Neural cell (in vitro differentiated cells): ENCODE data around the gene MAMSTR. TPM values are rescaled to one million over a fixed set of nuclear protein-coding genes. Genes with fewer than 3 reads are reported as not detected.

Source experiments
- H2AFZ ChIP-seq: fragments of 200-600, 300-800 bp; sonication (generic), shearing (Covaris generic); 2 replicates; pipeline ENCODE4 v1.6.0; 2014; ENCODE audit warnings: low read depth, mild to moderate bottlenecking, antibody characterized with exemption, low read length, moderate library complexity
- H3F3A ChIP-seq: fragments of 200-600 bp; shearing (Covaris generic); 2 replicates; pipeline ENCODE4 v1.6.1; 2016; ENCODE audit warnings: mild to moderate bottlenecking, moderate library complexity, mixed read lengths, antibody characterized with exemption, low read length; ENCODE audit not compliant: insufficient read depth, poor library complexity, severe bottlenecking
- H3K27ac ChIP-seq: fragments of 200-600, 300-800 bp; sonication (generic), shearing (Covaris generic); 2 replicates; pipeline ENCODE4 v1.5.1; 2014; ENCODE audit warnings: mild to moderate bottlenecking, low read length, moderate library complexity
- H3K27me3 ChIP-seq: fragments of 300-800, 200-600 bp; sonication (generic), shearing (Covaris generic); 2 replicates; pipeline ENCODE4 v1.6.0; 2014; ENCODE audit warnings: mild to moderate bottlenecking, low read depth, low read length, moderate library complexity; ENCODE audit not compliant: insufficient read depth
- H3K36me3 ChIP-seq: fragments of 300-800, 200-600 bp; sonication (generic), shearing (Covaris generic); 2 replicates; pipeline ENCODE4 v1.5.1; 2014; ENCODE audit warnings: mild to moderate bottlenecking, antibody characterized with exemption, low read length, moderate library complexity; ENCODE audit not compliant: insufficient read depth
- H3K4me2 ChIP-seq: fragments of 300-800, 200-600 bp; sonication (generic), shearing (Covaris generic); 2 replicates; pipeline ENCODE4 v1.6.0; 2014; ENCODE audit warnings: mild to moderate bottlenecking, low read length
- H3K4me3 ChIP-seq: fragments of 300-800, 200-600 bp; sonication (generic), shearing (Covaris generic); 2 replicates; pipeline ENCODE4 v1.5.1; 2014; ENCODE audit warnings: mild to moderate bottlenecking, low read length, moderate library complexity
- H3K79me2 ChIP-seq: fragments of 200-600 bp; shearing (Covaris generic); replicated peaks from 2 replicates; pipeline ENCODE4 v1.6.0; 2014; ENCODE audit warnings: mild to moderate bottlenecking, low read length, moderate library complexity; ENCODE audit not compliant: insufficient read depth
- H3K9ac ChIP-seq: fragments of 300-800, 200-600 bp; sonication (generic), shearing (Covaris generic); 2 replicates; pipeline ENCODE4 v1.6.1; 2016; ENCODE audit warnings: mild to moderate bottlenecking, low read length, mixed read lengths
- H3K9me2 ChIP-seq: fragments of 200-600 bp; shearing (Covaris generic); 2 replicates; pipeline ENCODE4 v1.6.1; 2016; ENCODE audit warnings: mild to moderate bottlenecking, low read length, mixed read lengths; ENCODE audit not compliant: insufficient read depth
- H3K9me3 ChIP-seq: fragments of 200-600, 300-800 bp; sonication (generic), shearing (Covaris generic); 2 replicates; pipeline ENCODE4 v1.6.1; 2016; ENCODE audit warnings: mild to moderate bottlenecking, mixed run types, low read length, moderate library complexity, mixed read lengths
- H4K20me1 ChIP-seq: fragments of 200-600 bp; shearing (Covaris generic); 2 replicates; pipeline ENCODE4 v1.6.1; 2016; ENCODE audit warnings: mild to moderate bottlenecking, mixed run types; ENCODE audit not compliant: insufficient read depth
- EP300 ChIP-seq: fragments of 450-650 bp; conservative IDR thresholded peaks from 2 replicates; pipeline ENCODE4 v1.6.1; 2014; ENCODE audit warnings: antibody characterized with exemption, mild to moderate bottlenecking, moderate library complexity; ENCODE audit not compliant: poor library complexity, severe bottlenecking
- EZH2 ChIP-seq: fragments of 200-600, 300-800 bp; shearing (Covaris generic), sonication (generic); IDR thresholded peaks from 2 replicates; pipeline ENCODE4 v1.6.1; 2014; ENCODE audit warnings: antibody characterized with exemption, low read length, borderline replicate concordance, mild to moderate bottlenecking; ENCODE audit not compliant: insufficient read depth, poor library complexity, severe bottlenecking
- MXI1 ChIP-seq: fragments of 450-650 bp; conservative IDR thresholded peaks from 2 replicates; pipeline ENCODE4 v1.6.1; 2014; ENCODE audit warnings: antibody characterized with exemption, mild to moderate bottlenecking; ENCODE audit not compliant: poor library complexity, severe bottlenecking
- POLR2AphosphoS5 ChIP-seq: IDR thresholded peaks from 2 replicates; pipeline ENCODE4 v1.6.1; 2012
- RAD21 ChIP-seq: fragments of 450-650 bp; conservative IDR thresholded peaks from 2 replicates; pipeline ENCODE4 v1.6.1; 2014; ENCODE audit warnings: antibody characterized with exemption, mild to moderate bottlenecking, moderate library complexity
- SMC3 ChIP-seq: fragments of 450-650 bp; conservative IDR thresholded peaks from 2 replicates; pipeline ENCODE4 v1.6.1; 2014; ENCODE audit warnings: antibody characterized with exemption, mild to moderate bottlenecking, moderate library complexity; ENCODE audit not compliant: poor library complexity
- TAF1 ChIP-seq: IDR thresholded peaks from 2 replicates; pipeline ENCODE4 v1.6.1; 2012; ENCODE audit warnings: low read depth
- polyA plus RNA-seq: library from polyadenylated mRNA; depleted of rRNA; stranded (reverse); fragments of >200 nt; gene quantifications from 2 replicates; pipeline ENCODE4 v1.2.3, GENCODE V29; 2014
- TF ChIP-seq, protein P1 (sequence below): IDR thresholded peaks from 2 replicates; pipeline ENCODE4 v1.6.1; 2012; ENCODE audit warnings: borderline replicate concordance
- TF ChIP-seq, protein P2 (sequence below): fragments of 450-650 bp; IDR thresholded peaks from 2 replicates; pipeline ENCODE4 v1.5.1; 2014; ENCODE audit warnings: antibody characterized with exemption, mild to moderate bottlenecking, moderate library complexity; ENCODE audit not compliant: poor library complexity, severe bottlenecking

The MAMSTR gene
- polyA plus RNA-seq, 1 donor from 2014 or later, result 0.36 TPM

DNA sequence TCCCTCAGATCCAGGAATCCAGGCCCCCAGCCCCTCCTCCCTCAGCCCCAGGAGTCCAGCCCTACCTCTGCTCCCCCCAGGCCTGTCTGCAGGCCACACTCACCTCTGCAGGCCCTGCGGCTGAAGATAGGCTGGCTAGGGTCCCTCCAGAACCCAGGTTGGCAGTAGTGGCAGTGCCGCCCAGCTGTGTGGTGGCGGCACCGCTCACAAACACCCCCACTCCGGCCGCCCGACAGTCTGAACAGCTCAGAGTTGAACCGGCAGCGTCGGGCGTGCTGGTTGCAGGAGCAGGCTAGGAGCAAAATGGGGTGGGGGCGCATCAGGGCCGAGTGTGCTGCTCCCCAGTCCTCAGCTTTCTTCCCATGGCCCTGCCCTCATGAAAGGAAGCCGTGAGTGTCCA is 55.0 kb downstream of the MAMSTR start:
- Histone ChIP-seq H3K9me3 (no peaks in the 10 kb centered on the region), H3K79me2 (no peaks in the 10 kb centered on the region), H2AFZ (no peak overlapping the region), H4K20me1 (no peaks in the 10 kb centered on the region), H3K4me3 (no peak overlapping the region), H3K27ac (no peak overlapping the region), H3K4me2 (no peak overlapping the region), H3K27me3 (no peaks in the 10 kb centered on the region), H3F3A (no peaks in the 10 kb centered on the region), H3K36me3 (no peaks in the 10 kb centered on the region), H3K9me2 (no peaks in the 10 kb centered on the region), H3K9ac (no peak overlapping the region)
- TF ChIP-seq MXI1 (no peak), TAF1 (no peak), RAD21 (no peak), EZH2 (no peak), POLR2AphosphoS5 (no peak), SMC3 (no peak), EP300 (no peak)
- TF ChIP-seq, protein P1, sequence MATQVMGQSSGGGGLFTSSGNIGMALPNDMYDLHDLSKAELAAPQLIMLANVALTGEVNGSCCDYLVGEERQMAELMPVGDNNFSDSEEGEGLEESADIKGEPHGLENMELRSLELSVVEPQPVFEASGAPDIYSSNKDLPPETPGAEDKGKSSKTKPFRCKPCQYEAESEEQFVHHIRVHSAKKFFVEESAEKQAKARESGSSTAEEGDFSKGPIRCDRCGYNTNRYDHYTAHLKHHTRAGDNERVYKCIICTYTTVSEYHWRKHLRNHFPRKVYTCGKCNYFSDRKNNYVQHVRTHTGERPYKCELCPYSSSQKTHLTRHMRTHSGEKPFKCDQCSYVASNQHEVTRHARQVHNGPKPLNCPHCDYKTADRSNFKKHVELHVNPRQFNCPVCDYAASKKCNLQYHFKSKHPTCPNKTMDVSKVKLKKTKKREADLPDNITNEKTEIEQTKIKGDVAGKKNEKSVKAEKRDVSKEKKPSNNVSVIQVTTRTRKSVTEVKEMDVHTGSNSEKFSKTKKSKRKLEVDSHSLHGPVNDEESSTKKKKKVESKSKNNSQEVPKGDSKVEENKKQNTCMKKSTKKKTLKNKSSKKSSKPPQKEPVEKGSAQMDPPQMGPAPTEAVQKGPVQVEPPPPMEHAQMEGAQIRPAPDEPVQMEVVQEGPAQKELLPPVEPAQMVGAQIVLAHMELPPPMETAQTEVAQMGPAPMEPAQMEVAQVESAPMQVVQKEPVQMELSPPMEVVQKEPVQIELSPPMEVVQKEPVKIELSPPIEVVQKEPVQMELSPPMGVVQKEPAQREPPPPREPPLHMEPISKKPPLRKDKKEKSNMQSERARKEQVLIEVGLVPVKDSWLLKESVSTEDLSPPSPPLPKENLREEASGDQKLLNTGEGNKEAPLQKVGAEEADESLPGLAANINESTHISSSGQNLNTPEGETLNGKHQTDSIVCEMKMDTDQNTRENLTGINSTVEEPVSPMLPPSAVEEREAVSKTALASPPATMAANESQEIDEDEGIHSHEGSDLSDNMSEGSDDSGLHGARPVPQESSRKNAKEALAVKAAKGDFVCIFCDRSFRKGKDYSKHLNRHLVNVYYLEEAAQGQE, result no peak
- TF ChIP-seq, protein P2, sequence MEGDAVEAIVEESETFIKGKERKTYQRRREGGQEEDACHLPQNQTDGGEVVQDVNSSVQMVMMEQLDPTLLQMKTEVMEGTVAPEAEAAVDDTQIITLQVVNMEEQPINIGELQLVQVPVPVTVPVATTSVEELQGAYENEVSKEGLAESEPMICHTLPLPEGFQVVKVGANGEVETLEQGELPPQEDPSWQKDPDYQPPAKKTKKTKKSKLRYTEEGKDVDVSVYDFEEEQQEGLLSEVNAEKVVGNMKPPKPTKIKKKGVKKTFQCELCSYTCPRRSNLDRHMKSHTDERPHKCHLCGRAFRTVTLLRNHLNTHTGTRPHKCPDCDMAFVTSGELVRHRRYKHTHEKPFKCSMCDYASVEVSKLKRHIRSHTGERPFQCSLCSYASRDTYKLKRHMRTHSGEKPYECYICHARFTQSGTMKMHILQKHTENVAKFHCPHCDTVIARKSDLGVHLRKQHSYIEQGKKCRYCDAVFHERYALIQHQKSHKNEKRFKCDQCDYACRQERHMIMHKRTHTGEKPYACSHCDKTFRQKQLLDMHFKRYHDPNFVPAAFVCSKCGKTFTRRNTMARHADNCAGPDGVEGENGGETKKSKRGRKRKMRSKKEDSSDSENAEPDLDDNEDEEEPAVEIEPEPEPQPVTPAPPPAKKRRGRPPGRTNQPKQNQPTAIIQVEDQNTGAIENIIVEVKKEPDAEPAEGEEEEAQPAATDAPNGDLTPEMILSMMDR, result no peak

DNA sequence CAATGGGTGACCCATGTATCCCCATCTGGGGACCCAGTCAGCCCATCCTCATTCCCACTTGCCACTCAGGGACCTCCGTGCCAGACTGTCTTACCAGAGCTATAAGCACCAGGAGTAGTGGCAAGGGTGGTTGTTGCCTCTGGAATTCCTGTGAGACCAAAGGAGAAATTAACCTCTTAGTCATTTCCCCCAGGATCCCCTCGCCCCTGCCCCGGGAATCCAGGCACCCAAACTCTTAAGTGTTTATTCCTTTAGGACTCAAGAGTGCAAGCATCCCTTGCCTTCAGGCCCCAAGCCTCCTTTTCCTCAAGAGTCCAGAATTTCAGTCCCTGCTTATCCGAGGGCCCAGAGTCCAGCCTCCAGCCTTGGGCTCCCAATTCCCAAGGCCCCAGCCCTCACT is 55.9 kb downstream of the MAMSTR start:
- H3K9me3 ChIP-seq, result no peaks in the 10 kb centered on the region
- TF ChIP-seq POLR2AphosphoS5 (no peak), MXI1 (no peak), TAF1 (no peak), RAD21 (no peak), SMC3 (no peak), EZH2 (no peak), EP300 (no peak)
- TF ChIP-seq, protein P1, result no peak
- TF ChIP-seq, protein P2, result no peak
- H3K9ac ChIP-seq, result no peak overlapping the region
- no peaks in the 10 kb centered on the region for H3K27me3 ChIP-seq
- no peaks in the 10 kb centered on the region for H3K79me2 ChIP-seq
- H3K4me3 ChIP-seq, result no peak overlapping the region
- no peaks in the 10 kb centered on the region for H4K20me1 ChIP-seq
- no peaks in the 10 kb centered on the region for H3K9me2 ChIP-seq
- H3F3A ChIP-seq, result no peaks in the 10 kb centered on the region
- H3K27ac ChIP-seq, result no peak overlapping the region
- H3K36me3 ChIP-seq, result no peaks in the 10 kb centered on the region
- no peak overlapping the region for H3K4me2 ChIP-seq
- no peak overlapping the region for H2AFZ ChIP-seq
